HG03460 (cell line): Measurements from ENCODE around the gene KCTD15.
"Not testable (repeated sequence)": the region's sequence is repeated elsewhere in the genome, so short reads cannot be mapped to it uniquely, and the experiment has no call there.

Source experiments
- ATAC-seq: cut with Tn5 transposase; IDR thresholded peaks from one replicate; pipeline ENCODE4 v1.9.1; 2021; ENCODE audit not compliant: unreplicated experiment

Gene KCTD15

DNA sequence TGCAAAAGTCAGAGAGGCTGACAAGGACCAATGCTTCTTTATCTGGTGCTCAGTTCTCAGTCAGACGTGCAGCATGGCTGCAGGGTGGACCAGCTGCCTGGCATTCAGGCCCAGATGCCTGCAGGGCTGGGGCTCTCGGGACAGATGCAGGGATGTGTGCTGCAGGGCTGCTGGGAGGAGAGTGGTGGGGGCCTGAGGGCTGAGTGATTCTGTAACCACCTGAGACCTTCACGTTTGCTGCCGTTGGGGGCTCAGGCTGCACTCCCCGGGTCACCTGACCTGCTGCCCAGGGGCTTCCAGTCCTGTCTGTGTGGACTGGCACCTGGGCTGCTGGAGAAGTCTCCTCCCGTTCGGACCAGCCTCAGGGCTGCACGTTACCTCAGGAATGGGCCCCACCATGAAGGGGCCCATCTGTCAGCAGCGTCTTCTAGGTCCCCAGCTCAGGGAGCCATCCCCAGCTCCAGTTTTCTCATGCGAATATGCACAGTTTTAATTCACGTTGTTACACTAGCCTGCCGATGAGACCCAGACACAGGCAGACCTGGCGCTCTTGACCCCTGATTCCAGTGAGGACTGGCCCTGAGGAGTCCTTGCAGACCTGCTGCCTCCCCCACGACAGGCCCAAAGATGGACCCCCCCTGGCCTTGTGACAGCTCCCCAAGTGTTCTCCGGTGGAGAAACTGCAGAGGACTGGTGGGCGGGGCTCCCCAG lies 16.9 kb downstream of the KCTD15 start:
- ATAC-seq, result no peak

GRCh38 chr19:33814181-33815165 lies 17.8 kb downstream of the KCTD15 start:
- no peak for ATAC-seq

DNA sequence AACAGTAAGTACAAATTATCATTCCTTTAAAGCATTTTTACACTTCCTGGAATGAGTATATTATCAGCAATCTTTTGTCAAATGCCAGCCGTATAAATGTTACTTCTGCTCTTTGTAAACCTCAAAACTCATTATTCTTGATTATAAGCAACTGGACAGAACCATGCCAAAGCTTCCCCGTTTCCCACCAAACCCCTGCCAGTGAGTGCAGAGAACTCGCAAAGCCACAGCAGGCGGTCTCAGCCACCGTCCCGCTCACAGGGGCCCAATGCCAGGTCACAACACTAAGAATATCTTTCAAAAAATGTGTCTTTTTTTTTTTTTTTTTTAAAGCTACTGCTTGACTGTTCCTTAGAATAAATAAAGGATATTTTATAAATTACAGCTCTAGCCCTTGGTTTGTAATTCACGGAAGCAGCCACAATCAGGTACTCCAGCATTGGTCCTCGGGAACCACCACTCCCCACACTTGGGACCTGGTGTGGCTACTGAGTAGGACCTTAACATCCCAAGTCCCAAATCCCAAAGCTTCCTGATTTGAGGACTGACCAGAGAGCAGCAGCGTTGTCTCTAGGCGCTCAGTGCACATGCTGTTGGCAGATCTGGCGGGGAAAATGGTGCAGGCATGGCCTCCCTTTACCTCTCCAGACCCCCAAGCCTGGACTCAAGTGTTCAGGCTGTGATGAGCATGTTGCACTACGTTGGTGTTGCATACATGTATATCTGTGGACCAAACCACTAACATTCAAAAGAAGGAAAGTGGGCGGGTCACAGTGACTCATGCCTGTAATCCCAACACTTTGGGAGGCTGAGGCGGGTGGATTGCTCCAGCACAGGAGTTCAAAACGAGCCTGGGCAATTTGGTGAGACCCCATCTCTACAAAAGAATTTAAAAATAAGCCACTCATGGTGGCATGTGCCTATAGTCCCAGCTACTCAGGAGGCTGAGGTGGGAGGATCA lies 19.0 kb downstream of the KCTD15 start:
- ATAC-seq, result no peak

DNA sequence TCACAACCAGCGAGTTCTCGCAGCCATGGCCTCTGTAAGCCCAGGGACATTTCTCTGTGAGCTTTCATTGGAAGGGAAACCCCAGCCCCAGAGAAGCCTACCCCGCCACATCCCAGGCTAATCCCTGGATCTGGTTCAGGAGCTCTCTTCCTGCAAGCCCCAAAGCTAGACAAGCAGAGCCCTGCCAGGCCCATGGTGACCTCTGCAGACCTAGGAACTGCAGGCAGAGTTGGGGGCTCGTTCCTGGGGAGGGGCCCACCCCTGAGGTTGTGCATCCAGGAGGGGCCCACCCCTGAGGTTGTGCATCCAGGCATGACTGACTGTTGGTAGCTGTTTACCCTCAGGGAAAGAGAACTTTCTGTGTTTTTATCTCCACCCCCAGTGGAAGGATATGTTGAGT lies 21.7 kb downstream of the KCTD15 start:
- no peak for ATAC-seq

DNA sequence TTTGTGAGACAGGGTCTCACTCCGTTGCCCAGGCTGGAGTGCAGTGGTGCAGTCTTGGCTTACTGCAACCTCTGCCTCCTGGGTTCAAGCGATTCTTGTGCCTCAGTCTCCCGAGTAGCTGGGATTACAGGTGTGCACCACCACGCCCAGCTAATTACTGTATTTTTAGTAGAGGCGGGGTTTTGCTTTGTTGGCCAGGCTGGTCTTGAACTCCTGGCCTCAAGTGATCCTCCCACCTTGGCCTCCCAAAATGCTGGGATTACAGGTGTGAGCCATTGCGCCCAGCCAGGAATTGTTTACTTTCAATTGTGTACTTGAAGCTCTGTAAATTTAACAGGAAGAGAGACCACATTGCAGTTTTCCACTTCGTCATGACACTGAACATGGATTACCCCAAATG lies 22.4 kb downstream of the KCTD15 start:
- not testable (repeated sequence) for ATAC-seq

- ATAC-seq, result no peak
Measured at GRCh38 chr19:33819506-33819879, 22.8 kb downstream of the KCTD15 start.

DNA sequence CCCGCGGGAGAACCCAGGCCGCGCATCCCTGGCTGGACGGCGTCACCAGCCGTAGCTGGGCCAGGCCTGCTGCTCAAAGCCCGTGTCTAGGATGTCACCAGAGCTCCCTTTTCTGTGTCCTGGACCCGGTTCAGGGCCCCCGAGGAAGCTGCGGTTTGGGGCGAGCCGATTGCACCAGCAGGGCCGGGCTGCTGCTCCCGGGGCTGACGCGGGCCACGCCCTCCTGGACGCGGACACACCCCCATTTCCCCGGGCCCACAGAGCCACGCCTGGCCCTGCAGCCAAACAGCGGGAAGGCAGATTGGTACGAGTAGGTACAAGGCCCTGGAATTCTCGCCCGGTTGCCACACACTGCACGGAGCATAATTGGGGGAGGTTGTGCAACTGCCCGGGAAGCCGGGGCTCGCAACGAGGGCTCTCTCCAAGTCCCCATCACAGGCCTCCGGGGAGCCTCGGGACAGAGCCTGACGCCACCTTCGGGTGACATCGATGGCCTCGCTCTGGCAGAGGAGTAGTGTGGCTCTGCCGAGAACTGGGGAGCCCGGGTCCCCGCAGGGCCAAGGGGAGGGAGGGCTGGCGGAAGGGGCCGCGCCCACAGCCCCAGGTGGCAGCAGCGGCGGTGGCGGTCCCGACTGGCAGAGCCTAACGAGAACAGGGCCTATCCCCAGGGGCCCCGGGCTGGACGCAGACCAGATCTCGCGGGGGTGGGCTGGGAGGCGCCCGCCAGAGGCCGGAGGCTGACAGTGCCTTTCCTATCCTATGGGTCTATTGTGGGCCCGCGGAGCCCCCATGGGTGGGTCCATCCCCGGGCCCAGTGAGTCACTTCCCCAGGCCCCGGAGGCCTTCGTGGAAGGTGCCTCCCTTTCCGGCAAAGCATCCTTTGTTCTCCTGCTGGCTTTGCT lies 23.5 kb downstream of the KCTD15 start:
- ATAC-seq, result no peak

DNA sequence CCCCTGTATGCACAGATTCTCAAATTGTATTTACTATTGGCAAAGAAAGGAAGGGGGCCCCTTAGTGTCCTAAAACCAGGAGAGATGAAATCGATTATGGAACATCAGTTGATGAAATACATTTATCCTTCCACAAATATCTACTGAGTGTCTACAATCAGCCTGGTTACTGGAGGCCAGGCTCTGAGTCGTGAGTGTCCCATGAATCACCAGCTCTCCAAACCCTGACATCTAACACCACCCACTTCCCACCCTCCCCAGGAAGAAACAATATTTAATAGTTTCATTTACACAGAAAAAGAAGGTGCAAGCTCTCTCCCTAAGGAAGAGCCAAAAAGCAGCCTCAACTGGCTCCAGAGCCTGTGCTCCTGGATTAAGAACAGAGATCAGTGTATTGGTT lies 25.2 kb downstream of the KCTD15 start:
- no peak for ATAC-seq

DNA sequence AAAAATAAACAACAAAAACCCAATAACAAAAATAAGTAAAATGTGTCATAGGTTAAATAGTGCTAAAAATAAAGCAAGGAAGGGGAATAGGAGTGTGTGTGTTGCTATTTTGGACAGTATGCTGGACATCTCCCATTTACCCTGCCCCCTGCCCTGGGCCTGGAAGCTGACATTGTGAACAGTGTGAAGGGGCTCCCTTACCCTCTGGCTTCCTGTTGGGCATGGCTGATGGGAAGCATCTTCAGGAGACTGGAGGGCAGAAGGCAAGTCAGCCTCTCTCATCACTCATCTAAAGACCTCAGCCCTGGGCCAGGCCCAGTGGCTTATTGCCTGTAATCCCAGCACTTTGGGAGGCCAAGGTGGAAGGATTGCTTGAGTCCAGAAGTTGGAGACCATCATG lies 26.7 kb downstream of the KCTD15 start:
- ATAC-seq, result no peak

DNA sequence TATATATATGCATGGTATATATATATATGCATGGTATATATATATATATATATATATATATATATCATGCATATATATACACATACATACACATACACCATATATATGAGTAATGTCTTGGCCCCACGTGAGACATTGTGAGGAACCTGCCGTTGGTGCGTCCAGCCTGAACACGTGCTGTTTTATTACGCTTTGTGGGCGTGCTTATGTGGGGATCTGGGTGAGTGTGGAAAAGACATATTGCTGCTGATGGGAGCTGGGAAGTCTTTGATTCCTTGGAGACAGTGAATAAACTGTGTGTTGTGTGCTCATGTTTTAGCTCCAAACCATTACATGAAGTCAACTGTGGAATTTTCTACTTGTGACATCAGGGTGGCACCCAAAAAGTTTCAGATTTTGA lies 28.9 kb downstream of the KCTD15 start:
- ATAC-seq, result no peak

GRCh38 chr19:33826521-33826920 lies 29.9 kb downstream of the KCTD15 start:
- no peak for ATAC-seq

DNA sequence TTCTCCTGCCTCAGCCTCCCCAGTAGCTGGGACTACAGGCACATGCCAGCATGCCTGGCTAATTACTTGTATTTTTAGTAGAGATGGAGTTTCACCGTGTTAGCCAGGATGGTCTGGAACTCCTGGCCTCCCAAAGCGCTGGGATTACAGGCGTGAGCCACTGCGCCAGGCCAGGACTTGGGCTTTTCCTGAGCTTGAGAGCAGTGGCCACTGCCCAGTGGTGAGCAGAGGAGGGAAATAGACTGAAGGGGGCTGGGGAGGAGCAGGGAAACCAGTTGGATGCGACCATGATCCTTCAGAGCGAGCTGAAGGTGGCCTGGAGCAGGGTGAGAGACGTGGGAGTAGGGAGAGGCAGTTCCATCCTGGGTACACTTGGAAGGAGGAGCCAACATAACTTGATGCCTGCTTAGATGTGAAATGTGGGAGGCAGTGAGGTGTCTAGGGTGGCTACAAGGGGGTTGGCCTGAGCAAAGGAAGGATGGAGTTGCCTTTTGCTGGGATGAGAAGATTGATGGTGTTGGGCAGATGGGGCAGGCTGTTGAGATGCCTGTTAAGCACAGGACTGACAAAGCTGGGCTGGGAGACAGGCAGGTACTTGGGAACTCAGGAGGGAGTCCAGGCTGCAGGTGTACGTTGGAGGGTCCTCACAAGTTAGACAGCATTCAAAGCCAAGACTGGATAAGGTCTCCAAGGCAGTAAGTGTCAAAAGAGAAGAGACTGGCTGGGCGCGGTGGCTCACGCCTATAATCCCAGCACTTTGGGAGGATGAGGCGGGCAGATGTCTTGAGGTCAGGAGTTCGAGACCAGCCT lies 31.8 kb downstream of the KCTD15 start:
- no peak for ATAC-seq

DNA sequence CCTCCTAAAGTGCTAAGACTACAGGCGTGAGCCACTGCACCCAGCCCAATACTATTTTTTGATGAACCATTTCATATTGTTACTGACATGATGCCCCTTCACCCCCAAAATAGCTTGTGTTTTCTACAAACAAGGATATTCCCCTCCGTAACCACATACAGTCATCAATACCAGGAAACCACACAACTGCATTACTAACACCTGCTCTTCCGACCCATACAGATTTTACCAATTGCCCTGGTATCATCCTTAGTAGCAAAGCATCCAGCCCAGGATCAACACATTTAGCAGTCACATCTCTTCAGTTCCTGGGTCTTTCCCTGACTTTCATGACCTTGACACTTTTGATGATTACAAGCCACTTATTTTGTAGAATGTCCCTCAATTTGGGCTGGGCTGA lies 33.6 kb downstream of the KCTD15 start:
- ATAC-seq, result no peak

DNA sequence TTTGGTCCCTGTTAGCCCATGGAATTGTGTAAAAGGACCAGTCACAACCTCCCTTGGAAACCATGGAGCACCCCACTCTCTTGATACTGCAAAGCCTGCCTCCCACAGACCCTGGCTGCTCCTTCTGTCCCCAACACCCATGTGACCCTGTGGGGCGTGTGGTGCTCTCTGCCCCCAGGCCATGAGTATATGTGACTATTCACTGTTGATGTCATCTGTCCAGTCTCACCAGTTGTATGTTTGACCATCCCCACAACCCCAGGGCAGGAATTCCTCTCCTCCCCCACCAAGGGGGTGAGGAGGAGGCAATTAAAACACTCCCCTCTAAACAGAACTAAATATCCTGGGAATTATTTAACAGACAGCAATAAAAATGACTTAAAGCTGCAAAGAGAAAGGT lies 35.2 kb downstream of the KCTD15 start:
- ATAC-seq, result no peak

- no peak for ATAC-seq
Measured at GRCh38 chr19:33832633-33833032, 36.0 kb downstream of the KCTD15 start.

GRCh38 chr19:33840382-33840781 lies 43.7 kb downstream of the KCTD15 start:
- no peak for ATAC-seq

GRCh38 chr19:33840783-33841182 lies 44.1 kb downstream of the KCTD15 start:
- no peak for ATAC-seq

DNA sequence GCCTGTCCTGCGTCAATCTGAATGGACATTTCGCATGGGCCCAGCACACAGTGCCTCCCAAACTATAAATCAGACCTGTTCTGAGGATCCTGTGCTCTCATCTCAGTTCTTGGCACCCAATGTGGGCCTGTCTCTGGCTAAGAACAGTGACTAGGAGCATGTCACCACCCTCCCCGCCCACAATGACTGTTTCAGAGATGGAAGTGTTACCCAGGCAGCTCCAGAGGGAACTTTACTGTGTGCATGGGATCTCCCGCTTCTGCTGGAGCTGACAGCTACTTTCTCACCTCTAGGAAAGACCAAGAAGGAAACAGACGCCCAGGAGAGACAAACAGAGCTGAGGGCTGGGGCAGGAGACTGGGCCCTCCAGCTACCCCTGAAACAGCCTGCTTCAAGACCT lies 45.0 kb downstream of the KCTD15 start:
- no peak for ATAC-seq

GRCh38 chr19:33844478-33844877 lies 47.8 kb downstream of the KCTD15 start:
- no peak for ATAC-seq
